HG03196 (cell line): ENCODE measurements around the gene CCDC92.

Source experiments
- ATAC-seq: cut with Tn5 transposase; IDR thresholded peaks from one replicate; pipeline ENCODE4 v1.9.1; 2021; ENCODE audit not compliant: unreplicated experiment

The CCDC92 gene

GRCh38 chr12:123891516-123892179 is 81.0 kb downstream of the CCDC92 start:
- no peak for ATAC-seq

GRCh38 chr12:123891011-123891410 is 81.6 kb downstream of the CCDC92 start:
- no peak for ATAC-seq

- no peak for ATAC-seq
Measured at GRCh38 chr12:123890536-123890902, 82.1 kb downstream of the CCDC92 start.

- no peak for ATAC-seq
Measured at GRCh38 chr12:123889848-123890535, 82.6 kb downstream of the CCDC92 start.

GRCh38 chr12:123888989-123889388 is 83.6 kb downstream of the CCDC92 start:
- ATAC-seq: no peak

GRCh38 chr12:123886931-123887582 is 85.6 kb downstream of the CCDC92 start:
- ATAC-seq: no peak

GRCh38 chr12:123886258-123886657 is 86.4 kb downstream of the CCDC92 start:
- no peak for ATAC-seq
